ENCODE measurements around the gene STRIP1.

Gene STRIP1

GRCh38 chr1:110091381-110091780 lies 57.0 kb downstream of the STRIP1 start:
- peaks cover 17% of the 10 kb centered on the region for H3K27me3 ChIP-seq (ENCODE audit: control insufficient read depth, insufficient read depth, low read length, poor library complexity, severe bottlenecking)
- no peak overlapping the region for H3K27ac ChIP-seq (ENCODE audit: insufficient read depth, low read depth, low read length, poor library complexity, severe bottlenecking)
- 87 to 96% methylated on average over 2 of the region's 2 CpGs for WGBS, 2 experiments

DNA sequence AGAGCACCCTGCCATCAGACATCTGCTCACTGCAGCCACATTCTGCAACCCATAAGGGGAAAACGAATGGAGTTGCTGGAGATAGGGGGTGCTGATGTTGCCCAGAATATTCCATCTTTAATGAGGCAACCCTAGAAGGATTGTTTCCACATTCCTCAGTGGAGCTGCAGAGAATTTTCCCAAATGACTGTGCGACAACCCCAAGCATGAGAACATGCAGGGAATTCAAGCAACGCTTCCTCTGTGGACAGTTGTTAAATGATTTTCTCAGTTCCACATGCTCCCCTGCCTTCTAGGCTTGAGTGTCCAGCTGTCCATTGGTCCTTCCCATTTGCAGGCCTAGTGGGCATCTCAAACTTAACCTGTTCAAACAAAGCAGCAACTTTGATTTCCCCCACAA lies 57.4 kb downstream of the STRIP1 start:
- H3K4me3 ChIP-seq (ENCODE audit: insufficient read depth, low read depth, low read length): no peak overlapping the region
- no peaks in the 10 kb centered on the region for H3K9me3 ChIP-seq (ENCODE audit: control insufficient read depth, low read length)
- WGBS, 2 experiments: 73 to 88% methylated on average over 3 of the region's 3 CpGs
- peaks cover 13% of the 10 kb centered on the region for H3K27me3 ChIP-seq (ENCODE audit: control insufficient read depth, insufficient read depth, low read length, poor library complexity, severe bottlenecking)
- peaks cover 9% of the 10 kb centered on the region for H3K4me1 ChIP-seq (ENCODE audit: control insufficient read depth, insufficient read depth, low read length)
- no peak overlapping the region for H3K27ac ChIP-seq (ENCODE audit: insufficient read depth, low read depth, low read length, poor library complexity, severe bottlenecking)
- H3K36me3 ChIP-seq (ENCODE audit: control insufficient read depth, insufficient read depth, low read length): no peaks in the 10 kb centered on the region

More at GRCh38 chr1:110091381-110091780, 57.0 kb downstream of the STRIP1 start:
- no peaks in the 10 kb centered on the region for H3K36me3 ChIP-seq (ENCODE audit: control insufficient read depth, insufficient read depth, low read length)
- no peaks in the 10 kb centered on the region for H3K9me3 ChIP-seq (ENCODE audit: control insufficient read depth, low read length)
- H3K4me1 ChIP-seq (ENCODE audit: control insufficient read depth, insufficient read depth, low read length): peaks cover 9% of the 10 kb centered on the region
- H3K4me3 ChIP-seq (ENCODE audit: insufficient read depth, low read depth, low read length): no peak overlapping the region

GRCh38 chr1:110092991-110093390 lies 58.6 kb downstream of the STRIP1 start:
- no peak overlapping the region for H3K27ac ChIP-seq (ENCODE audit: insufficient read depth, low read depth, low read length, poor library complexity, severe bottlenecking)
- H3K4me3 ChIP-seq (ENCODE audit: insufficient read depth, low read depth, low read length): no peak overlapping the region
- H3K27me3 ChIP-seq (ENCODE audit: control insufficient read depth, insufficient read depth, low read length, poor library complexity, severe bottlenecking): peaks cover under 1% of the 10 kb centered on the region
- 87 to 96% methylated on average over 2 of the region's 2 CpGs for WGBS, 2 experiments
- no peaks in the 10 kb centered on the region for H3K9me3 ChIP-seq (ENCODE audit: control insufficient read depth, low read length)
- peaks cover 9% of the 10 kb centered on the region for H3K4me1 ChIP-seq (ENCODE audit: control insufficient read depth, insufficient read depth, low read length)
- H3K36me3 ChIP-seq (ENCODE audit: control insufficient read depth, insufficient read depth, low read length): no peaks in the 10 kb centered on the region

- H3K9me3 ChIP-seq (ENCODE audit: control insufficient read depth, low read length): no peaks in the 10 kb centered on the region
- H3K27me3 ChIP-seq (ENCODE audit: control insufficient read depth, insufficient read depth, low read length, poor library complexity, severe bottlenecking): no peaks in the 10 kb centered on the region
- no peak overlapping the region for H3K27ac ChIP-seq (ENCODE audit: insufficient read depth, low read depth, low read length, poor library complexity, severe bottlenecking)
- WGBS, 2 experiments: 82 to 83% methylated on average over 7 of the region's 7 CpGs
- no peaks in the 10 kb centered on the region for H3K4me1 ChIP-seq (ENCODE audit: control insufficient read depth, insufficient read depth, low read length)
- H3K36me3 ChIP-seq (ENCODE audit: control insufficient read depth, insufficient read depth, low read length): no peaks in the 10 kb centered on the region
- H3K4me3 ChIP-seq (ENCODE audit: insufficient read depth, low read depth, low read length): no peak overlapping the region
Observed at GRCh38 chr1:110094931-110095654, 60.7 kb downstream of the STRIP1 start.

GRCh38 chr1:110097507-110098221 lies 63.2 kb downstream of the STRIP1 start:
- H3K9me3 ChIP-seq (ENCODE audit: control insufficient read depth, low read length): no peaks in the 10 kb centered on the region
- H3K27ac ChIP-seq (ENCODE audit: insufficient read depth, low read depth, low read length, poor library complexity, severe bottlenecking): no peak overlapping the region
- no peaks in the 10 kb centered on the region for H3K36me3 ChIP-seq (ENCODE audit: control insufficient read depth, insufficient read depth, low read length)
- 84% methylated on average over 11 of the region's 11 CpGs for WGBS, 2 experiments
- no peak overlapping the region for H3K4me3 ChIP-seq (ENCODE audit: insufficient read depth, low read depth, low read length)
- no peaks in the 10 kb centered on the region for H3K4me1 ChIP-seq (ENCODE audit: control insufficient read depth, insufficient read depth, low read length)
- H3K27me3 ChIP-seq (ENCODE audit: control insufficient read depth, insufficient read depth, low read length, poor library complexity, severe bottlenecking): no peaks in the 10 kb centered on the region

DNA sequence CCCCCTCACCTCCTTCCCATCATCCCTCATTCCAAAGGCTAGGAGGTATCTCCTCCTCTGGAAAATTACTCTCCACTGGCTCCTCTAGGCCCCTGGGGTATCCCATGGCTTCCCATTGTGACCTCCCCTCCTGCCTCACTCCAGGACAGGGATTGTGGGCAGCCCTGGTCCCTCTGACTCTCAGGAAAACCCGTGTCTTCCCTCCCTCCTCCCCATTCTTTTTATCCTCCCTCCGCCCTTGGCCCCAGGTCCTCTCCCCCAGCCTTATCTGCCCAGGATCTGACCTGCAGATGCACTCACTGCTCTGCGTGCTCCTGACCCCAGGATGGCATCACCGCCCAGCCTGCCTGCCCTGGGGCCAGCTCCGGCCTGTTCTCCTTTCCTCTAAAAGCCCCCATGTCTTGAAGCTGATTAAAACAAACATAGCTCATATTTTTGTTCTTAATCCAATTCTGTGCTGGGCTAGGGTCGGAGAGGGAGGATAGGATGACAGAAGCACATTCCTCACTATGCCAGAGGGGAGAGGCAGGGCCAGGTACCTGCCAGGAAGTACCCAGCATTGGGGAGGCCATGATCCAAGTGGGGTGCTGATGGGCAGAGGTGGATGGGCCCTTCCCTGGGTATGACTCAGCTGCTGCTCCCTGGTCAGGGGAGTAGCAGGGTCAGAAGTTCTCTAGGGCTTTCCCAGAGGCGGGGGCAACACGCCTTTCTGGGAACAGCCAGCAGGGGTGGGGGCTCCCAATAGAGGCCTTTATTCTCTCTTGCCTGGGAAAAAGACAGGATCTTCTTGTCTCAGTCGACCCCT lies 64.0 kb downstream of the STRIP1 start:
- Histone ChIP-seq H3K27ac (ENCODE audit: insufficient read depth, low read depth, low read length, poor library complexity, severe bottlenecking) (no peak overlapping the region), H3K9me3 (ENCODE audit: control insufficient read depth, low read length) (no peaks in the 10 kb centered on the region), H3K27me3 (ENCODE audit: control insufficient read depth, insufficient read depth, low read length, poor library complexity, severe bottlenecking) (no peaks in the 10 kb centered on the region), H3K4me3 (ENCODE audit: insufficient read depth, low read depth, low read length) (no peak overlapping the region), H3K36me3 (ENCODE audit: control insufficient read depth, insufficient read depth, low read length) (no peaks in the 10 kb centered on the region), H3K4me1 (ENCODE audit: control insufficient read depth, insufficient read depth, low read length) (no peaks in the 10 kb centered on the region)
- 73 to 79% methylated on average over 9 of the region's 9 CpGs for WGBS, 2 experiments

DNA sequence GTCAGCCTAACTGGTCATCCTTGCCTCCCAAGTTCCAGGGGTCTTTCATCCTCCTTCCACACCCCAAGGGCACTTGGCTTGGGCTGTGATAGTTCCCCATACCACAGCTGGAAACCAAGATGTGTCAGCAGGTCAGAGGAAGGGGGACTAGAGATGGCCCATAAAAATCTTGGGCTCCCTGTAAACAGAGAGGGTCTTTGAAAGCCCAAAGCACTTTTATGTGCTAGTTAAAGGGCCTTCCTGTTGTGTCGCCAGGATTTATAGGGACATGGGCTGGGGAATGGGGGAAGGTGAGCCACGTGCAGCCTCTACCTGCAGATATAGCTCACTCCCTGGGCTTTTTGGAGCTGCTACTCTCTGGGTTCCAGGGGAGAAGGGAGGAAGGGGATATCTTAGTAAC lies 65.9 kb downstream of the STRIP1 start:
- H3K4me1 ChIP-seq (ENCODE audit: control insufficient read depth, insufficient read depth, low read length): no peaks in the 10 kb centered on the region
- H3K27me3 ChIP-seq (ENCODE audit: control insufficient read depth, insufficient read depth, low read length, poor library complexity, severe bottlenecking): no peaks in the 10 kb centered on the region
- no peak overlapping the region for H3K4me3 ChIP-seq (ENCODE audit: insufficient read depth, low read depth, low read length)
- H3K27ac ChIP-seq (ENCODE audit: insufficient read depth, low read depth, low read length, poor library complexity, severe bottlenecking): no peak overlapping the region
- H3K9me3 ChIP-seq (ENCODE audit: control insufficient read depth, low read length): no peaks in the 10 kb centered on the region
- WGBS, 2 experiments: 79 to 81% methylated on average over 2 of the region's 2 CpGs
- H3K36me3 ChIP-seq (ENCODE audit: control insufficient read depth, insufficient read depth, low read length): no peaks in the 10 kb centered on the region

DNA sequence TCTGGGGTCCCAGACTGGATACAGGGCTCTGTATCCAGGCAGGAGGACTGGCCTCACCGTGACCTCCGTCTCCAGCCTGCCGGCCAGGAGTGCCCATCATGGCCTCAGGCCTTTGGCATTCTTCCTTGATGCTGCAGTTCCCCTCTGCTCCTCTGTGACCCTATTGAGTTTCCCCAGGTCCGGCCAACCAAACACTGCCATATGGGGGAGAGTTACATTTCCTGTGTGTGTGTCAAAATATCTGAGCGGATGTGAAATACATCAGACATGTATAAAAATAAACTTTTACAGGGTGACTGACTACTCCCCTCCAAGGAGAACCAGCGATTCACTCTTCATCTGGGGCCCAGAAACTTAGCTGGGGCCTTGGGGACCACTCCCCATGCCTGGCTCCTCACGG lies 67.7 kb downstream of the STRIP1 start:
- 89 to 92% methylated on average over 5 to 7 of the region's 7 CpGs for WGBS, 2 experiments
- H3K27ac ChIP-seq (ENCODE audit: insufficient read depth, low read depth, low read length, poor library complexity, severe bottlenecking): no peak overlapping the region
- H3K9me3 ChIP-seq (ENCODE audit: control insufficient read depth, low read length): no peaks in the 10 kb centered on the region
- no peaks in the 10 kb centered on the region for H3K4me1 ChIP-seq (ENCODE audit: control insufficient read depth, insufficient read depth, low read length)
- no peaks in the 10 kb centered on the region for H3K27me3 ChIP-seq (ENCODE audit: control insufficient read depth, insufficient read depth, low read length, poor library complexity, severe bottlenecking)
- H3K4me3 ChIP-seq (ENCODE audit: insufficient read depth, low read depth, low read length): no peak overlapping the region
- no peaks in the 10 kb centered on the region for H3K36me3 ChIP-seq (ENCODE audit: control insufficient read depth, insufficient read depth, low read length)

Data from ectodermal cell (in vitro differentiated cells).